B cell (primary cell): Measurements from ENCODE around the gene WHAMM.

Experiments
- CTCF ChIP-seq: fragments of 200-600 bp; IDR thresholded peaks from one replicate; pipeline ENCODE4 v1.8.0; 2022; ENCODE audit warnings: antibody characterized with exemption, mild to moderate bottlenecking
- EZH2 ChIP-seq: IDR thresholded peaks from 2 replicates; pipeline ENCODE4 v1.6.1; 2012; ENCODE audit warnings: borderline replicate concordance, low read depth, mild to moderate bottlenecking, moderate library complexity, low read length; ENCODE audit not compliant: insufficient read depth, poor library complexity, severe bottlenecking

DNA sequence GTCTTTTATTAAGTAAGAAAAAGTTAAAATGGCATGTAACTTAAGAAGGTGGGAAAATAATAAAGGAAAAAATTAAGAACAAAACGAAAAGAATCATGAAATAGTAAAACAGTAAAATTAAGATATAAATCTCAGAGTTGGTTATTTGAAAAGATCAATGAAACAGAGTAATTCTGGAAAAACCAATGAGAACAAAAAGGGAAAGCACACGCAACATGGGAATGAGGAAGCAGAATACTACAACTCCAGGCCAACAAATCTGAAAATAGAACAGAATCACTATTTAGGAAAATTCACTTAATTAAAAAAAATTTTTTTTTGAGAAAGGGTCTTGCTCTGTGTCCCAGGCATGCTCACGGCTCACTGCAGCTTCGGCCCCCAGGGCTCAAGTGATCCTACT, 30.7 kb downstream of the WHAMM start:
- TF ChIP-seq CTCF (no peak), EZH2 (no peak)
